PC-3 (cell line): ENCODE results near the gene IL10RB. TPM values are rescaled to one million over a fixed set of nuclear protein-coding genes. Genes with fewer than 3 reads are reported as not detected.

Experiments
- total RNA-seq: library from RNA; depleted of rRNA; stranded (reverse); fragments of >200 nt; gene quantifications from 2 replicates; pipeline ENCODE4 v1.2.3, GENCODE V29; 2014; rRNA removed

IL10RB gene
- total RNA-seq, 1 experiment from 2014 or later: 26.8 TPM

Other genes starting within 250 kb of the IL10RB start
- not detected in 2 replicates for gene OLIG2, start 240.4 kb upstream of the IL10RB start, total RNA-seq
- 2.3 TPM in 1 of 2 replicates, not detected in the other for gene OLIG1, start 196.2 kb upstream of the IL10RB start, total RNA-seq
- gene IFNAR2, start 36.4 kb upstream of the IL10RB start, total RNA-seq: 2.1 and 7.1 TPM in 2 replicates
- 13.2 and 18.4 TPM in 2 replicates for gene IFNAR1, start 58.6 kb downstream of the IL10RB start, total RNA-seq
- gene IFNGR2, start 137.0 kb downstream of the IL10RB start, total RNA-seq: 35.7 and 37.8 TPM in 2 replicates
- gene TMEM50B, start 213.6 kb downstream of the IL10RB start, total RNA-seq: 21.5 and 25.5 TPM in 2 replicates
- 0.29 and 0.44 TPM in 2 replicates for gene DNAJC28, start 225.3 kb downstream of the IL10RB start, total RNA-seq